Fibroblast of the aortic adventitia (primary cell): ENCODE results near the gene SLC39A13. TPM values are rescaled to one million over a fixed set of nuclear protein-coding genes. Genes with fewer than 3 reads are reported as not detected.

Source experiments
- DNase-seq: peaks from one replicate; pipeline ENCODE4 v3.0.0-alpha.2; 2010; ENCODE audit warnings: low read depth
- H3K4me3 ChIP-seq: 2 replicates; pipeline ENCODE4 v1.5.1; 2011; ENCODE audit warnings: low read depth, mild to moderate bottlenecking, control low read depth, low read length, moderate library complexity
- CTCF ChIP-seq: IDR thresholded peaks from 2 replicates; pipeline ENCODE4 v1.5.1; 2011; ENCODE audit warnings: mild to moderate bottlenecking, low read length, control low read depth, inconsistent platforms; ENCODE audit not compliant: insufficient read depth
- total RNA-seq: library from RNA; depleted of rRNA; stranded (reverse); fragments of >200 nt; gene quantifications from 2 replicates; pipeline ENCODE4 v1.2.3, GENCODE V29; 2012; ENCODE audit warnings: low replicate concordance

Gene SLC39A13
- total RNA-seq, 1 donor = 47.5 TPM

- no peak for DNase-seq
- no peak overlapping the region for H3K4me3 ChIP-seq
- TF ChIP-seq CTCF = no peak
These were observed 7.6 kb upstream of the SLC39A13 start for GRCh38 chr11:47400768-47401279.

- DNase-seq = no peak
- no peak overlapping the region for H3K4me3 ChIP-seq
- TF ChIP-seq CTCF = no peak
These were observed 5.3 kb upstream of the SLC39A13 start for GRCh38 chr11:47403135-47403534.

- TF ChIP-seq CTCF = no peak
- no peak for DNase-seq
- no peak overlapping the region for H3K4me3 ChIP-seq
These were observed 4.8 kb upstream of the SLC39A13 start for GRCh38 chr11:47403571-47403970.

- H3K4me3 ChIP-seq = peak overlapping the region; percentile 73
- TF ChIP-seq CTCF = peak; percentile 18
- no peak for DNase-seq
These were observed 1.3 kb upstream of the SLC39A13 start for GRCh38 chr11:47406896-47407745.

GRCh38 chr11:47408598-47409439 is 429 bp downstream of the SLC39A13 start:
- peak; percentile 78 for DNase-seq
- no peak for TF ChIP-seq CTCF
- peak overlapping the region; percentile 97 for H3K4me3 ChIP-seq

- DNase-seq = peak; percentile 32
- H3K4me3 ChIP-seq = peak overlapping the region; percentile 97
- no peak for TF ChIP-seq CTCF
These were observed 1.3 kb downstream of the SLC39A13 start for GRCh38 chr11:47409440-47410369.
